BLaER1 (cell line): ENCODE measurements around the gene DCN.

Source experiments
- H3K27ac ChIP-seq: shearing (Covaris generic); formaldehyde crosslinking; 2 replicates; pipeline ENCODE4 v1.8.1; 2022
- H3K27me3 ChIP-seq: shearing (Covaris generic); formaldehyde crosslinking; 2 replicates; pipeline ENCODE4 v1.8.1; 2022
- H3K36me3 ChIP-seq: shearing (Covaris generic); formaldehyde crosslinking; 2 replicates; pipeline ENCODE4 v1.8.1; 2022
- H3K4me1 ChIP-seq: shearing (Covaris generic); formaldehyde crosslinking; 2 replicates; pipeline ENCODE4 v1.8.1; 2022
- H3K4me2 ChIP-seq: shearing (Covaris generic); formaldehyde crosslinking; 2 replicates; pipeline ENCODE4 v1.8.1; 2022
- H3K4me3 ChIP-seq: shearing (Covaris generic); formaldehyde crosslinking; 2 replicates; pipeline ENCODE4 v1.8.1; 2022
- H3K9ac ChIP-seq: shearing (Covaris generic); formaldehyde crosslinking; 2 replicates; pipeline ENCODE4 v1.8.1; 2022
- H3K9me3 ChIP-seq: shearing (Covaris generic); formaldehyde crosslinking; 2 replicates; pipeline ENCODE4 v1.8.1; 2022
- H4K20me1 ChIP-seq: shearing (Covaris generic); formaldehyde crosslinking; 2 replicates; pipeline ENCODE4 v1.8.1; 2022
- Cebpa-rat ChIP-seq: shearing (Covaris generic); IDR thresholded peaks from 2 replicates; pipeline ENCODE4 v1.8.1; 2022

The DCN gene

DNA sequence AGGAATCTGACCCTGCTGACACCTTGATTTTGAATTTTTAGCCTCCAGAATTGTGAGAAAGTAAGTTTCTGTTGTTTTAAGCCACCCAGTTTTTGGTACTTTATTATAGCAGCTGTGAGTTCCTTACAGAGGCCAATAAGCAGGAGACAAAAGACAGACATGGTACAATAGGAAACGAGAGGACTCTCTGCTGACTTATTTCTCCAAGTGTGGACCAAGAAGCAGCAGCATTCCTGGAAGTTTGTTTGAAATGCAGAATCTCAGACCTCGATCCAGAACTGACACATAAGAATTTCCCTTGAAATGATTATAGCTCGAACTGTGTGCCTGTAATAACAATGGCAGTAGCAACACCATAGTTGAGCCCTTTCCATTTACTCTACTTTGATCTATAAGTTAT lies 39.4 kb downstream of the DCN start:
- TF ChIP-seq Cebpa-rat: no peak
- no peak overlapping the region for H3K4me3 ChIP-seq
- no peak overlapping the region for H3K4me2 ChIP-seq
- no peaks in the 10 kb centered on the region for H3K4me1 ChIP-seq
- H3K27ac ChIP-seq: no peak overlapping the region
- H4K20me1 ChIP-seq: no peaks in the 10 kb centered on the region
- no peaks in the 10 kb centered on the region for H3K36me3 ChIP-seq
- H3K27me3 ChIP-seq: no peaks in the 10 kb centered on the region
- no peak overlapping the region for H3K9ac ChIP-seq
- H3K9me3 ChIP-seq: no peaks in the 10 kb centered on the region

DNA sequence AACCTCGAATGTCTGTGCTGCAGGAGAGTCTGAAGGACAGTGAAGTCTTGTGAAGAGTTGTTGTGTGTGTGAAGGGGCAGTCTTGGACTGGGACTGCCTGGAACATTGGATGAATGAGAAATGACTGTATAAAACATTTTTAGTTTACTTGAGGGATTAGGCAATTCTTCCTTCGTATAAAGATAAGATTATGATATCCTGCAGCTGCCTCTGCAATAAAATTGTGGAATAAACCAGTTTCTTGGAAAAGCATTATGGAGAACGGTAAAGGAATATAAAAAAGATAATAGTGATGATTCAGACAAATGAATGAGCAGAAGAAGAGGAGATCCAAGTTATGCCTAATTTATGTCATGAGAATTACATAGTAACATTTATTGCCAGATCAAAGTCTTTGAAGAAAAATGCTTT lies 40.4 kb downstream of the DCN start:
- H3K27ac ChIP-seq: no peak overlapping the region
- H3K4me2 ChIP-seq: no peak overlapping the region
- no peaks in the 10 kb centered on the region for H3K27me3 ChIP-seq
- no peak overlapping the region for H3K4me3 ChIP-seq
- no peaks in the 10 kb centered on the region for H3K9me3 ChIP-seq
- H4K20me1 ChIP-seq: no peaks in the 10 kb centered on the region
- H3K9ac ChIP-seq: no peak overlapping the region
- no peak for TF ChIP-seq Cebpa-rat
- H3K4me1 ChIP-seq: no peaks in the 10 kb centered on the region
- H3K36me3 ChIP-seq: no peaks in the 10 kb centered on the region

DNA sequence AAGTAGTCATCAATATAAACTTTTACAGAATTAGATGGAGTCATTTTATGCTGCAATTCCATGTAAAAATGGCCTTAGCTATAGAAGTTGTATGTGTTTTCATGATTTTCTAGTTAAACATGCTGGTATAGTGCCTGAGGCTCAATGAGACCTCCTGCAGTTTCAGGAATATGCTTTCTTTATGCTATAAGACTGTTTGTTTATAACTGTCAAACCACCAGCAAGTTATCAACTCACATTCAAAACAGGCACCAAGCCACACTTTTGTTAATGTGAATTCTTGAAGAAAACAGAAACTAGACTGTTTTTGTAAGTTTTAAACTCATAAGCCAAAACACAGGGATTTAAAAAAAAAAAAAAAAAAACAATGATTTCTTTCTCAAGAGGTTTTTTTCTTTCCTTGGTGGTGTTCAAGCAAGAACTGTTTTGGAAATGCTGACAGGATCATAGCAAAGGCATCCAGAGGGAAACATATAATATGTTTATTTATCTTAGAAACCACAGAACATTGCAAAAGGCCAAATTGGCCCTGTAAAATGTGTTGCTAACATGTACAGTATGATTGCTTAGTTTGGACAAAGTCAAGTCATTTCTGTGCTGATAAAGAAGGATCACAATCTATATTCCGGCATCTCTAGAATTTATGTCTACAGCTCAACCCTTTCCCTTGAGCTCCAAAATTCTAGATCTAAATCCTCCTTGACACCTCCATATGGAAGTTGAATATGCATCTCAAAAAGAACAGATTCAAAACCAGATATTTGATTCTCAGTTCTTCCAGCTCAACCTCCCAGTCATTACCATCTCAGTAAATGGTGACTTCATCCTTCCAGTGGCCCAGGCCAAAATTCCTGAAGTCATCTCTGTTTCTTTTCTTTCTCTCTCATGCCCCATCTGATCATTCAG lies 42.3 kb downstream of the DCN start:
- H3K9ac ChIP-seq: no peak overlapping the region
- H3K9me3 ChIP-seq: no peaks in the 10 kb centered on the region
- H3K27me3 ChIP-seq: no peaks in the 10 kb centered on the region
- TF ChIP-seq Cebpa-rat: no peak
- H3K4me1 ChIP-seq: no peaks in the 10 kb centered on the region
- no peaks in the 10 kb centered on the region for H3K36me3 ChIP-seq
- no peaks in the 10 kb centered on the region for H4K20me1 ChIP-seq
- no peak overlapping the region for H3K4me2 ChIP-seq
- no peak overlapping the region for H3K4me3 ChIP-seq
- no peak overlapping the region for H3K27ac ChIP-seq

DNA sequence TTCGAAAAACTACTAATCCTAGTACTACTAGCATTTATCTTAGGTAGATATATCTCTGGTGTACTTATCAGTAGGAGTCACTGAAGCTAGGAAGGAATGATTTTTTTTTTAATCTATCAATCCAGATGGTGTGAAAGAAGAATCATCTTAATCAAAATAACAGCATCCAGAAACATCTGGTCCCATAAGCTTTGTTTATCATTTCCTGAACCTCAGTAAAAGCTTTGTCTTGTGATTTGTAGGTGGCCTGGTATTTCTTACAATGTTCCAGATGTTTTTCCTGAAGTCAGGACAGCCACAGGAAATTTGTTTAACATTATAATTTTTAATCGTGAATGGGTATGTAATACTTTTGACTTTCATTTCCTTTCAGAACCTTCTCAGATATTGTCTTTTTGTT lies 43.3 kb downstream of the DCN start:
- no peak overlapping the region for H3K4me3 ChIP-seq
- no peaks in the 10 kb centered on the region for H3K36me3 ChIP-seq
- no peaks in the 10 kb centered on the region for H3K27me3 ChIP-seq
- no peak overlapping the region for H3K4me2 ChIP-seq
- TF ChIP-seq Cebpa-rat: no peak
- H3K9ac ChIP-seq: no peak overlapping the region
- no peaks in the 10 kb centered on the region for H3K4me1 ChIP-seq
- H3K27ac ChIP-seq: no peak overlapping the region
- no peaks in the 10 kb centered on the region for H3K9me3 ChIP-seq
- no peaks in the 10 kb centered on the region for H4K20me1 ChIP-seq

DNA sequence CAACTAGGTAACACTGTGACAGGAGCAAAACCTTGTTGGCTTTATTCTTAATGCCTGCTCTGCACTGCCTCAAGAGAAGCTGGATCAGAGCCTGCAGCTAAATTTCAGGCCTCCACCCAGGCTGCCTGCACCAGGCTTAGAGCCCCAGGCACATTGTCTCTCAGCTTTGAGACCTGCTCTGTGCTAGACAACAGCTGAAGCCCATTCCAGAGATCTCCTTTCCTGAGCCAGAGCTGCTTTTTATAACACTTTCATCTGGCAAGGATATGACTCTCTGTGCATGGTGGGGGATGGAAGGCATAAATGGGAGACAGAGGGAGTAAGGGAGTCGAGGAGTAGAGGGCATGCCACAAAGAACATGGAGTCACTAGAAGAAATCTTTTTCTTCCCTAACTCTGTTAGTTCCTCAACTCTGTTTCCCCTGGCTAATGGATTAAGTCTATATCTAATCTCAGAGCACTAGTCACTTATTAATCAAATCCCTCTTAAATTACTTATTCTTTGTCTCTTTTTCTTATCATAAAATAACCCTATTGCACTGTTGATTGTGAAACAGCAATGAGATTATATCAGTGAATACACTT lies 44.2 kb downstream of the DCN start:
- no peaks in the 10 kb centered on the region for H3K36me3 ChIP-seq
- no peak overlapping the region for H3K4me3 ChIP-seq
- H3K27me3 ChIP-seq: no peaks in the 10 kb centered on the region
- no peak overlapping the region for H3K9ac ChIP-seq
- no peak overlapping the region for H3K27ac ChIP-seq
- no peak overlapping the region for H3K4me2 ChIP-seq
- H4K20me1 ChIP-seq: no peaks in the 10 kb centered on the region
- H3K9me3 ChIP-seq: no peaks in the 10 kb centered on the region
- TF ChIP-seq Cebpa-rat: no peak
- no peaks in the 10 kb centered on the region for H3K4me1 ChIP-seq

DNA sequence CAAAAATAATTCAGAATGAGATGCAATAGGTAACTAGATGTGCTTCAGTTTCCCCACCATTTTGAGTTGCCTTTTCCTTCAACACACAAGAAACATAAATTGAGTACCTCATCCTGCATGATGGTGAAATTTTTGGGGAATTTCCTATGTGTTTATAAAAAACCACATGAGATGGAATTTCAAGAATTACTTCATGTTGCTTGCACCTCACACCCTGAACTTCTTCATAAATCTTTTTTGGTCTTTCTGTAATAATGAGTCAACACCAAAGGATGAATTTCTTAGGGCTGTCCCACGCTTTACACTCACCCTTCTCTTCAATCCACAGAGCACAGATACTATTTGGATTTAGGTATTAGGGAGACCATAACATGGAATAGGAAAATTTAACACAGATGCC lies 48.7 kb downstream of the DCN start:
- Histone ChIP-seq H3K4me1 (no peaks in the 10 kb centered on the region), H3K27me3 (no peaks in the 10 kb centered on the region), H3K27ac (no peak overlapping the region), H3K4me3 (no peak overlapping the region), H3K36me3 (no peaks in the 10 kb centered on the region), H3K9ac (no peak overlapping the region), H3K9me3 (no peaks in the 10 kb centered on the region), H3K4me2 (no peak overlapping the region), H4K20me1 (no peaks in the 10 kb centered on the region)
- TF ChIP-seq Cebpa-rat: no peak

DNA sequence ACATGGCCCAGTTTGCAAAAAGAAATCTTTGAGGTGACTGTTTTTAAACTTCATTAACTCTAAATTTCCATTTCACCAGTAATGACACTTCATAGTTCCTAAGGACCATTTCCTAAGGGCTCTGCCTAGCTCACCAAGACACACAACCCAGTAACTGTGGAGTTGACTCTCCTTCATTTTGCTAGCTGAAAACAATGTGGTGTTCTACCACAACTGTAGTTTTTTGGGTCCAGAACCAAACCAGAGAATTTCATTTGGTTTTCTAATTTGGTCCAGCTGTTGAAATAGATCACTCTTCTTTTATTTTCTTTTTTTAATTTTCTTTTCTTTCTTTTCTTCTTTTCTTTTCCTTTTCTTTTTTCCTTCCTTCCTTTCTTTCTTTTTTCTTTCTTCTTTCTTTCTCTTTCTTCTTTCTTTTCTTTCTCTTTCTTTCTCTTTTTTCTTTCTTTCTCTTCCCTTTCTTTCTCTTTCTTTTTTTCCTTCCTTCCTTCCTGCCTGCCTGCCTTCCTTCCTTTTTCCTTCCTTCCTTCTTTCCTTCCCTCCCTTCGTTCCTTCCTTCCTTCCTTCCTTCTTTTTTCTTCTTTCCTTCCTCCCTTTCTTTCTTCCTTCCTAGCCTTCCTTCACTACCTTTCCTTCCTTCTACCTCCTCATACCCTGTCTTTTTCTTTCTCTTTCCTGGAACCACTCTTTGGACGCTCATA lies 52.8 kb downstream of the DCN start:
- Histone ChIP-seq H3K36me3 (no peaks in the 10 kb centered on the region), H3K4me2 (no peak overlapping the region), H3K9ac (no peak overlapping the region), H3K9me3 (no peaks in the 10 kb centered on the region), H3K4me1 (no peaks in the 10 kb centered on the region), H3K27me3 (no peaks in the 10 kb centered on the region), H3K27ac (no peak overlapping the region), H4K20me1 (no peaks in the 10 kb centered on the region), H3K4me3 (no peak overlapping the region)
- no peak for TF ChIP-seq Cebpa-rat

DNA sequence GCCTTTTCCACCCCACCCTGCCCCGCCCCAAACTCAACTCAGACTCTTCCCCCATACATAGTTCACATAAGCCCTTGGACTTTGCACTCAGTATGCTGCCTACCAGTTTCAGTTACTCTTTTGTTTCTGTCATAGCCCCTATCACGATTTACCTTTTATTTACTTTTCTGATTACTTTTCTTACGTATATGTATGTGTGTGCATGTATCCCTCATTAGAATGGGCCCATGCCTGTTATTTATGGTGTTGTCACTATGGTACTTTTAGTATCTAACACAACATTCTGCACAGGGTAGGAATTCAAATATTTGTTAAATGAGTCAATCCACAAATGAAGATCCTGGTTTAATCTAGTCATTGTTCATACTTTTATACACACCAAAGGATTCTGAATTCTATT lies 54.9 kb downstream of the DCN start:
- H3K4me3 ChIP-seq: no peak overlapping the region
- no peak overlapping the region for H3K9ac ChIP-seq
- TF ChIP-seq Cebpa-rat: no peak
- no peak overlapping the region for H3K4me2 ChIP-seq
- no peaks in the 10 kb centered on the region for H3K27me3 ChIP-seq
- H4K20me1 ChIP-seq: no peaks in the 10 kb centered on the region
- H3K27ac ChIP-seq: no peak overlapping the region
- H3K36me3 ChIP-seq: no peaks in the 10 kb centered on the region
- no peaks in the 10 kb centered on the region for H3K4me1 ChIP-seq
- H3K9me3 ChIP-seq: no peaks in the 10 kb centered on the region

DNA sequence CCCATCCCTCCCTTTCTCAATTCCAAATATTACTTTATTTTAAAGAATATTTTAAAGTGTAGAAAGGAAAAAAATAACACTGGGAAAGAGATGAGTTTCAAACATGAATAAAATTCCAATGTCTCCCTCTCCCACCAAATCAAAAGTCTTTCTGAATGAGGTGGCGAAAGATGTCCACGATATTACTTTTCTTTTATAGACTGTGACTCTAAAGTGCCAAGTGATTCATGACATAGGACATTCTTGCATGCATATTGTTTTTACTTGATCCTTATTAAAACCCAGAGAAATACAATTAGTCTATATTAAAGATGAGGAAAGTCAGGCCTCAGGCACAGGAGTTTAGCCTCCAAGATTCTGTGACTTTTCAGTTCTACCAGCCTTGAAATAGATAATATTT lies 55.3 kb downstream of the DCN start:
- no peaks in the 10 kb centered on the region for H3K27me3 ChIP-seq
- no peak overlapping the region for H3K27ac ChIP-seq
- no peak overlapping the region for H3K4me3 ChIP-seq
- H3K9me3 ChIP-seq: no peaks in the 10 kb centered on the region
- no peak overlapping the region for H3K9ac ChIP-seq
- H4K20me1 ChIP-seq: no peaks in the 10 kb centered on the region
- no peak for TF ChIP-seq Cebpa-rat
- no peaks in the 10 kb centered on the region for H3K4me1 ChIP-seq
- no peaks in the 10 kb centered on the region for H3K36me3 ChIP-seq
- no peak overlapping the region for H3K4me2 ChIP-seq

DNA sequence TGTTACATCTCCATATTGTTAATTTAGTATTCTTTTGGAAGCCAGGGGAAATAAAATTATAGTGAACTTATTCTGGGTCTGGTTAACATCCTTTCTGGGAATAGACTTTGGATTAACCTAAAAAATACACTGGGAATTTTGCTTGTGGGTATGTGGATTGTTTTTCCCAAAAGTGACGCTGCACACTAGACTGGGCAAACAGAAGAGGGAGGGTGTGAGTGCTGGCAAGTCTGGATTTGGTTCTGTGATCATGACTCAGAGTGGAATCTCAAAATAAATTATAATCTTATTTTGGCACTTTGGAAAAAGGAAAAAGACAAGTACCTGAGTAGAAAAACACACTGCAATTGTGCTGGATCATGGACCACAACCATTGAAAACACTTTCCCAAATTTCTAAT lies 56.1 kb downstream of the DCN start:
- Histone ChIP-seq H3K4me2 (no peak overlapping the region), H3K27ac (no peak overlapping the region), H3K9me3 (no peaks in the 10 kb centered on the region), H3K9ac (no peak overlapping the region), H3K27me3 (no peaks in the 10 kb centered on the region), H3K36me3 (no peaks in the 10 kb centered on the region), H3K4me3 (no peak overlapping the region), H3K4me1 (no peaks in the 10 kb centered on the region), H4K20me1 (no peaks in the 10 kb centered on the region)
- TF ChIP-seq Cebpa-rat: no peak
